Fibroblast of skin of right quadriceps (primary cell): ENCODE data around the gene ANKRD23.

ENCODE experiments used
- DNase-seq: peaks from one replicate; pipeline ENCODE4 v3.0.0-alpha.2; 2013

ANKRD23 gene

DNA sequence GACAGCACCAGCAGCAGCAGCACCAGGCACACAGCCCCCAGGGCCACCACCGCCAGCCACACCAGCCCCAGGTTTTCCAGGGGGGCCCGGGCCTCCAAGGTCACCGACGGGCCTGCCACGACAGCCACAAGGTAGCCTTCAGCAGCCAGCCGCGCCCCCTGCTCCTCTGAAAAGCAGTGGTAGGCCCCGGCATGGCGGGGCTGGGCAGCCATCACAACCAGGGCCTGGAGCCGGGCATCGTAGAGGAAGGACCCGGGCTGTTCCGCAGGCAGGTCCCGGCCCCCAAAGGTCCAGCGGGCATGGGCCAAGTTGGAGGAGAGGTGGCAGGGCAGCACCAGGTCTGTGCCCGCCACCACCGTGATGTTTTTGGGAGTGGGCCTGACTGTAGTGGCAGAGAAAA, 17.3 kb upstream of the ANKRD23 start:
- DNase-seq: no peak

DNA sequence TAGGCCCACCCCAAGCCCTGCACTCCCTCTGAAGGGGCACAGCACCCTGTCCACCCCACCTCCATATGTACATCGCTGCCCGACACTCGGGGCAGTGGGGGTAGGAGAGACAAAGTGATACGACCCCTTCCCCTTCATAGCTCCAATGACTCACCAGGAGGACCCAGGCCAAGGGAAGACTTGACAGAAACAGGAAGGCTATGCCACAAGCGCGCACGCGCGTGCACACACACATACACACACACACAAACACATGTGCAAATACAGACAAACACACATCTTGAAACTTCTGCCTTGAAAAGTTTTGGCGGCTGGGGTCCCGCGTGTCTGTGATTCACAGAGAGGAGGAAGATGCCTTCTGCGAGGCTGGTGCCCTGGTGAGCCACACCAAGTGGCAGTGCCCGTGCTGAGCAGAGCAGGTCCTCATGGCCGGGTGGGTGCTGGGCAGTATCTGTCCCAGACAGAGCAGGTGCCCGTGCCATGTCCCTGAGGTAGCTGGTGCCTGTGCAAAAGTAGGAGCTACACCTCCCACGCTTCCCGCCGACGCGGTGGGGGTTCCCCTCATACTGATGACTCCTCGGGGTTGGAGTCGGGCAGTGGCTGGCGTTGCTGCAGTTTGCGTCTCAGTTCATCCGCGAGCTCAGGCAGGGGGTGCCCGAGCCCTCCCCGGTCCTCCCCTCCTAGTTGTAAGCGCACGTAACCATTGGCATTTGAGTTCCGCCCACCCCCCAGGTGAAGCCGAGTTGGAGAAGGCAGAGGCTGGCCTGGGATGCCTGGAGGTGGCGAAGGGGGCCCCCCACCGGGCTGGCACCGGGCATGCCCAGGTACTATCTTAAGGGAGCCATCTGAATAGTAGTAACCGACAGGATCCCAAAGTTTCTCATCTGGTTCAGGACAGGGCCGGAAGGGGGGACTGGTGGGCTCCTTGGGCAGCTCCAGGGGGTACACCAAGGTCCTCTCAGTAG, 16.5 kb upstream of the ANKRD23 start:
- DNase-seq: no peak

DNA sequence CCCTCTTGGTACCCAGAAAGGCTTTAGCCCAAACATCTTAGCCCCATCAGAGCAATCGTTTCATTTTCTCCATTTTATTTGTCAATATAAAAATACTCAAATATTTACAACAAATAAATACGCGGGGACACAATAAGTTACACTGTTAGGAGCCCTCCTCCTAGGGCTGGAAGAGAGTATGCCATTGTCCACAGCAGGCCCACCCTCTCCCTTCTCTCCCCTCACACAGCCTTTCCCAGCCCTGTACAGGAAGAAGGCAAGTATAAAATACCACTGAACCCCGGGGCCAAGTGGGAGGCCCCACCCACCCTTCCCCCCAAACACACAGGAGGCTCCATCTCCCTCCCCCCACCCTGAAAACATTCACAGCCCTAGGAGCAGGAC, 15.9 kb upstream of the ANKRD23 start:
- DNase-seq: no peak

DNA sequence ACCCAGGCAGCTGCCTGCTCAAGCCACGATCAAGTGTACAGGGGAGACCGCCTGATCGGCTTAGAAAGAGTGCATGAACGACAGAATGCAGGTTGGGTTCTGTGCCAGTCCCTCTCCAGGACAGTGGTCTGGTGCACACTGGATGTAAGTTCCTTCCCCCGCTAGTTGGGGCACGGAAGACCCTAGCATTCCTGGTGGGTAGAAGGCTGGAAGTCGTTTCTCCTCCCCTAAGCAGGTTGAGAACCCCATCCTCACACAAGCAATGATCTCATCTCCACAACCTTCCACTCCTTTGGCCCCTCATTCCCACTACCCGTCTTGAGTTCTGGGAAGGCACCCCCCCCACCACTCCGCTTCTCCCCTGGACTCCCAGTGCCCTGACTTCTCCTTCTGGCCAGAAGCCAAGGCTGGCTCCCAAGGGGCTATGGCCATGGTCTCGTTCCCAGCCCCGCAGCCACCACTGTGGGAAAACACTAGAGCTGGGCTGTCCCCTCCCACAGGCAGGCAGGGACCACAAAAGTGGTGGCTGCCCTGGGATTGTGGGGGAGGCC, 15.4 kb upstream of the ANKRD23 start:
- no peak for DNase-seq

DNA sequence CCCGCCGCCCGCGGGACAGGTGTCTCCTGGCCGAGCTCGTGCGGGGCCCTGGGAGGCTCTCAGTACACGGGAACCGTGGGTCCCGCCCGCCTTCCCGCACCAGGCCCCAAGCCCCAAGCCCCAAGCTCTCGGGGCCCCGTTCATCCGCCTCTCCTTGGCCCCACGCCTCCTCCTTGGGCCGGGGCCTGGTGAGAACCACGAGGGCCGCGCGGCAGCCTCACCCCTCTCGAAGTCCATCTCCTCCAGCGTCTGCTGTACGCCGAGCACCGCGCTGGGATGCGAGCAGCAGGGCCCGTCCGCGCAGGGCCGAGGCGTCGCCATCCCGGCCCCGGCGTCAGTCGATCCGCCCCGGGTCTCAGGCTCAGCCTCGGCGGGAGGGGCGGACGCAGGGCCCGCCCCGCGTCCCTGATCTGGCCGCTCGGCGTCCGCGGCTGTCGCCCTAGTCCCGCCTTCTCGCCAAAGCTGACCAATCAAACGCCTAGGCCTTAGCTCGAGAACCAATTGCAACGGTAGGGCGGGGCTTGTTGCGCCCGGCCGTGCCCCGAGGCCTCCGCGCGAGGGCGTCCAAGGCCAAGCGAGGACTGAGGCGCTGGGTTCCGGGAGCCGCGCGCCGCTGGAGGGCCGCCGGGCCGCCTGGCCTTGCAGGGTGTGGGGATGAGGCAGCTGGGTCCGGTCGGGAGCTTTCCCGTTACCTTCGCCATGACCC, 14.0 kb upstream of the ANKRD23 start, which contains the start of gene ANKRD39:
Gene ANKRD39 (minus strand): TSS at position 350 of the 706 bp plus-strand sequence. CDS start 29 bp downstream, at position 321.
- DNase-seq: peak; percentile 98

DNA sequence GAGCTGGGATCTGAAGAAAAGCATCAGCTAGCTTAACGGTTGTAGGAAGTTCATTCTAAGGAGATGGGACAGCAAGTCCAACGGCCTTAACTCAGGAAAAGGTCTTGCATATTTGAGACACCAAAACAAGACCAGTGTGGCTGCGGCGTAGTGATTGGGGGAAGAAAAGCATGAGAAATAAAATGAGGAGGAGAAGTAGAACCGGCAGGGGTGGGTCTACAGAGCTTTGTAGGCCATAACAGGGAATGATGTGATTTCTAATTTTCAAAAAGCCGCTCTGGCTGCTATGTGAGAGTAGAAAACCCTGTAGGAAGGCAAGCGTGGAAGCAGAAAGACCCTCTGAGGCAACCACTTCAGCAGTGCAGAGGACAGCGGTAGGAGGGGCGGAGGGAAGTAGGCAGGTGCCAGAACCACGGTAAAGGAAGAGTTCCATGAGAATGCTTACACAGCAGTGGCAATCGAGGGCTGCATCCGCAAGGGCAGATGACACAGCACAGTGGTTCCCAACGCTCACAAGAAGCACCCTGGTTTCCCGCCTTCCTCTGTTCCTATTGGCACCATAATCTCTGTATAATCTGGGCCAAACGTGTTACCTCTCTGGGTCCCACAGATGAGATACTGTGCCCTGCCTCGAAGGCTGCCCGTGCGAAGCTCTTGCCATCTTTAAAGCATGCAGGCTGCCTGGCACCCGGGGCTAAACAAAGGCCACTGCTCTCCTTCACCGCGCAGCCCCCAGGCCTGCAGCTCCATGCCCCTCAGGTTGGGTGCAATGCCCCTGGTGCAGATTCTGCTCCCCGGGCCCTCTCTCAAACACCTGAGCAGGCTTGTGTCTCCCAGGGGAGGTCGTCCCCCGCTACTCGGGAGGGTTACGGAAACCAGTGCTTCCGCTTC, 13.2 kb upstream of the ANKRD23 start:
- peak; percentile 14 for DNase-seq

DNA sequence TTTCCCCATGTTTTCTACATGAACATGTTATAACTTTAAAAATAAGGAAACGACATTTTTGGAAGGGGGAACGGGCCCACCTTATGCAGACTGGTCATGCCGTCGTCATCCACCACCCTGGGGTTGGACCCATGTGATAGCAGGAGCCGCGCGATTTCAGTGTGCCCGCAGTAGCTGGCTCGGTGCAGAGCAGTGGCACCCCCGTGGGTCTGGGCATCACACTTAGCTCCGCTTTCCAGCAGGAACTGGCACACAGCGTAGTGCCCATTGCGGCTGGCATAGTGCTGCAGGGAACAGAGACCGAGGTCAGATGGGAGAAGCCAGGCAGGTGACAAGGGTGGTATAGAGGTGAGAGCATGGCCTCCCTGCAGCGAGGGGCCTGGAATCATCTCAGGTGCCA, 9.5 kb upstream of the ANKRD23 start:
- no peak for DNase-seq

DNA sequence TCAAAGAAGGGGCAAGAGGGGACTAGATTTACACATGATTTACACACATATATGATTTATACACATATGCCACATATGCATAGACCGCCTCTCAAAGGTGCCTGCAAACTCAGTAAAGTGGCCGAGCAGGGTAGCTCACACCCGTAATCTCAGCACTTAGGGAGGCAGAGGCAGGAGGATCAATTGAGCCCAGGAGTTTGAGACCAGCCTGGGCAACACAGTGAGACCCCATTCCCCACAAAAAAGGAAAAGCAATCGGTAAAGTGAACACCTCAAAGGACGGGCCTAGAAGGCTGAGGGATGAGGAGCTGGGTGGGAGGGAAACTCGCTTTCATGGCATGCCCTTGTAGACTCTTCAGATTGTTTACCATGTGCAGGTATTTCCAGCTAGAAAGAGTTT, 8.8 kb upstream of the ANKRD23 start:
- no peak for DNase-seq

DNA sequence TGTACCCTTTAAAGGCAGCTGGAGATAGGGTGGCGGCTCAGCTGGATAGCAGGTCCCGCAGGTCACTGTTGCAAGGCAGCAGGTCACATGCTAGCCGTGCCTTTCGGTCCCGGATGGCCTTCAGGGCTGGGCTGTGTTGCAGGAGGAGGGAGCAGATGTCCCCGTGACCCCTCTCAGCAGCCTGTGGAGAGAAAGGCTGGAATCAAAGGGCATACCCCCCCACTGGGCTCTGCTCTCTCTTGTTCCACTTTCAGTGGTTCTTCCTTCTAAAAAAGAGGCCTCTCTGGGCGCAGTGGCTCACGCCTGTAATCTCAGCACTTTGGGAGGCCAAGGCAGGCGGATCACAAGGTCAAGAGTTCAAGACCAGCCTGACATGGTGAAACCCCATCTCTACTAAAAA, 4.4 kb upstream of the ANKRD23 start:
- no peak for DNase-seq

DNA sequence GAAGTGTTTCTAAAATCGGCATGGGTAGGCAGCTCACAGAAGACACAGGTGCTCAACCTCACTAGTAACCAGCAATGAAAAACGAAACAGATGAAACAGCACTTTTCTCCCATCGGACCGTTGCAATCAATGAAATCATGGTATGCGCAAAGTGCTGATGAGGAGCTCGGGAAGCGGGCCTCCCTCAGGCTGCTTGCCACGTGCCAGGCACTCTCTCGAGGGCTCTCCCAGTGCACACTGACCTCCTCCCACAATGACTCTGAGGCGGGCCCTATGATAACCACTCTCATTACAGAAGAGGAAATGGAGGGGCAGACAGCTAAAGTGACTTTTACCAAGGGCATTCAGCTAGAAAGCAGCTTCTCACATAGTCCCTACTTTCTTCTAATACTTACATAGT, 3.8 kb upstream of the ANKRD23 start:
- DNase-seq: no peak

DNA sequence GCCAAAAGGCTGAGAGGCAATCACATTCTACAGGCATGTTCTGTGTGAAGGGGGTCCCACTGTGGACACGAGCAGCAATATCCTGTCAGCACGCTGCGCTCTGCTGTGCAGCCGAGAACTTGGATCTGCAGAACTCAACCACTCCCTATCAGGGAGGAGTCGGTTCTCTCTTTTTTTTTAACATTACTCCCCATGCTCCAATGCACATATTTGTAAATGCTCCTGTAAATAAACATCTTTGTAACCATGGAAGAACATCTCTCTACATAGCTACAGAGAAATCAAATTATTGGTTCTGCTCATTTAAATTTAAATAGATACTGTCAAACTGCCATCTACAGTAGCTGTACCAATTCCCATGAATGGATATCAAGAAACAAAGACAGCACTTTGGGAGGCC, 3.0 kb upstream of the ANKRD23 start:
- no peak for DNase-seq

DNA sequence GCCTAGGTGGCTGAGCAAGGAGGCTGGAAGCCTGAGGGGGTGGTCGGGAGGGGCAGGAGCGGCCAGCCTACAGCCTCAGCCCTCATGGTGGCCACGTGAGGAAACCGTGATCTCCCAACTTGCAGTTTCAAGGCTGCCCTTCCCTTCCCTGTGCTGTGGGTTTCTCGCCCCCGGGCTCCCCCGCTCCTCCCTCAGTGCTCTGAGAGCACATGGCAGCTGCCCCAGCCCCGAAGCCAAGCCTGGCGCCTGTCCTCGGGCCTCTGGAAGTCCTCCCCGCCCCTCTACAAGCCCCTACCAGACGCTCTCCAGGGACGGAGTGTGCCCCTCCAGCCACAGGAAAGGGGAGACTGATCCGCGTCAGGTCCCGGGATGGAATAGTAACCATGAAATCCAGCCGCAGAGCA, 586 bp upstream of the ANKRD23 start:
- DNase-seq: no peak

DNA sequence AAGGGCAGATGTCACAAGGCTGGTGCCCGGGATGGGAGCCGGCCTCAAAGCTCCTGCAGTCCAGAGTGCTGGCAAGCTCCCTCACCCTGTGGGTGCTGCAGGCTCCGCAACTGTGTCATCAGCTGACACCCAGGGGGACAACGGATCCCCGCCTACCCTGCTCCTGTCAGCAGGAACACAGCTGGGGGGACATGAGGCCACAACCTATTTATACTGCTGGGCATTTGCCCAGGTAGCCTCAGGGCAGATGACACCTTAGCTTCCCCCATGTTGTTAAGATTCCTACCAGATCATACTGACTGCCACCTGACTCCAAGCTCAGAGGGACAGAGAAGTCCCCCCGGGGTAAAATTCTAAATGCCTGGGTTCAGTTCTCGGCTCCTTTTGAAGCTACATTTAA, 1.2 kb downstream of the ANKRD23 start:
- no peak for DNase-seq

DNA sequence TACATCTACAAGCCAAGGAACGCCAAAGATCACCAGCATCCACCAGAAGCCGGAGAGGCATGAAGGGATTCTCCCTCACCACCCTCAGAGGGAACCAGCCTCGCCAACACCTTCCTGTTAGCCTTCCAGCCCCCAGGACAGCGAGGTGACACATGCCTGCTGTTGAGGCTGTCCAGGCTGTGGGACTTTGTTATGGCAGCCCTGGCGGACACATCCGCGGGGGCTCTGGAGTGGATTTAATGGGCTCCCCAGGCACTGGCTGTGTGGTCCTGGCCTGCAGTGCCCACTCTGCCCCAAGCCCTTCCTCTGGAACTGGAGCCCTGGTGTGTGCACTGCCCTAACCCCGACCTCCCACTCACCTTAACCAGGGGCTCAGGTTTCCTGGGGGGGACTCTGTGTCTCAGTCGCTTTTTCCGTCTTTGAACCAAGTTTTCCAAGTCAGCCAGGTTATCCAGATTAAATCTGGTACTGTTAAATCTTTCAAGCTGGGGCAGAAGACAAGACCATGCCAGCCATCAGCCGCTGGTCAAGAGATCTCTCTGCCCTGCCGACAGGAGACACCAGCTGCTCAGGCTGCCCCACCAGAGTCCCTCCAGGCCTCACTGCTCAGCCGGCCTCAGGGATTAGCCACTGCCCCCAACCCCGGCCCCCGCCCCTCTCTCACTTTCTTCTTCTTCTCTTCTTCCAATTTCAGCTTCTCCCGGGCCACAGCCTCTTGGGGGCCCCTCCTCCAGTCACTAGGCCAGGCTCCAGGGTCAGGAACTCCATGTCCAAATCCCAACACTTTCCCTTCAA, 1.9 kb downstream of the ANKRD23 start:
- no peak for DNase-seq

DNA sequence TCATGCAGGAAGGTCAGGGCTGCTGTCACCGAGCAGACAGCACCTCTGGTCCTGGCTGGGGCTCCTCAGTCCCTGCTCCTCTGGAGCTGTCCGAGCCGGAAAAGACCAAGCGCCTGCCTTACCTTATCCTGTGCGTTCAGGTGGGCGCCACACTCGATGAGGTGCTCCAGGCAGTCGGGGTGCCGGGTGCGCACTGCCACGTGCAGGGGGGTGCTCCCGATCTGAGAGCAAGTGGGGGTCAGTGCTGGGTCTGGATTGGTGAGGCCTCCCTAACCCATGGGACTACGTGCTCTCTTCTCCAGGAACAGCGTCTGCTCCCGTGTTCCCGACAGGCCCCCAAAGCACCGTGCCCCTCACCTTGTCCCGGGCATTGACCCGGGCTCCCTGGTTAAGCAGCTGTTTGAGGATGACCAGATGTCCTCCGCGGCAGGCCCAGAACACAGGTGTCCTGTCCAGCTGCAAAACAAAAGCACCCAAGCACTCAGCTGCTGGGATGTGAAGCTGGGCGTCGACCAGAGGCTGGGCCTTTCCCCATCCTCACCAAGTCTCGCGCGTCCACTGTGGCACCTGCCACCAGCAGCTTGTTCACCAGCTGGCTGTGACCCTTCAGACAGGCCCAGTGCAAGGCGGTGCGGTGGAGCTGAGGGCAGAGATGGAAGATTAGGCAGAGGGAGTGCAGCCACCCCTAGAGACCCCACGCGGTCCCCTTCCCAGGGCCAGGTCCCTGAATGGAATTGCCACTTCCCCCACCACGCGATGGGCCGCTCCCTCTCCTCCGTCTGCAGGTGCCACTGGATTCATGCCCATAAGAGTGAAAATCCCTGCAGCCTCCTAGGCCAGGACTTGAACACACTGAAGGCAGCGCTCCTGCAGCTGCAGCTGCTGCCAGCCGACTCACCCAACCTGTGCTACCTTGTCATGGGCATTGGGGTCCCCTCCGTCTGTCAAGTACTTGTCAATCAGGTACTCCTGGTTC, 3.7 kb downstream of the ANKRD23 start:
- no peak for DNase-seq

DNA sequence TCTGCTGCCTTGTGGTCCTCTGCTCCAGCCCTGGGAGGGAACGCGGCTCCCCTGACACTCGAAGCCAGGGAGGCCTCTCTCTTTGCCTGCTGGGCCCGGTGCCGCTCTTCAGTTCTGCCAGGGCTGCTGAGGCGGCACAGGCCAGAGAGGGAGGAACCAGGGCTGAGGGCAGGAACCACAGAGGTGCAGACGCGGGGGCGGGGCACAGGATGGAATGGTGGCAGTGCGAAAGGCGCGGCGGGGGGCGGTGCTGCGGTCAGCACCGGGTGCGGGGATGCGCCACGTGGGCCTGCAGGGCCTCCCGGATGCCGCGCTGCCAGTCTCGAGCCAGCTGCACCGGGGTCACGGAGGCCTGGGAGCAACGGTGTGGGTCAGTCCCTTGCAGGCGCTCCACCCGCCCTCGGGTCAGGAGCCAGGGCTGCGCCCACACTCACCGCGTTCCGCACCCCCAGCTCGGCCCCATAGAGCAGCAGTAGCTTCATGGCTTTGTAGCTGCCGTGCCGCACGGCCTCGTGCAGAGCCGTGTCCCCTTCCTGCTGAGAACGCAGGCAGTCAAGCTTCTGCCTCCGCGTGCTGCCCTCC, 4.4 kb downstream of the ANKRD23 start:
- DNase-seq: peak; percentile 21

DNA sequence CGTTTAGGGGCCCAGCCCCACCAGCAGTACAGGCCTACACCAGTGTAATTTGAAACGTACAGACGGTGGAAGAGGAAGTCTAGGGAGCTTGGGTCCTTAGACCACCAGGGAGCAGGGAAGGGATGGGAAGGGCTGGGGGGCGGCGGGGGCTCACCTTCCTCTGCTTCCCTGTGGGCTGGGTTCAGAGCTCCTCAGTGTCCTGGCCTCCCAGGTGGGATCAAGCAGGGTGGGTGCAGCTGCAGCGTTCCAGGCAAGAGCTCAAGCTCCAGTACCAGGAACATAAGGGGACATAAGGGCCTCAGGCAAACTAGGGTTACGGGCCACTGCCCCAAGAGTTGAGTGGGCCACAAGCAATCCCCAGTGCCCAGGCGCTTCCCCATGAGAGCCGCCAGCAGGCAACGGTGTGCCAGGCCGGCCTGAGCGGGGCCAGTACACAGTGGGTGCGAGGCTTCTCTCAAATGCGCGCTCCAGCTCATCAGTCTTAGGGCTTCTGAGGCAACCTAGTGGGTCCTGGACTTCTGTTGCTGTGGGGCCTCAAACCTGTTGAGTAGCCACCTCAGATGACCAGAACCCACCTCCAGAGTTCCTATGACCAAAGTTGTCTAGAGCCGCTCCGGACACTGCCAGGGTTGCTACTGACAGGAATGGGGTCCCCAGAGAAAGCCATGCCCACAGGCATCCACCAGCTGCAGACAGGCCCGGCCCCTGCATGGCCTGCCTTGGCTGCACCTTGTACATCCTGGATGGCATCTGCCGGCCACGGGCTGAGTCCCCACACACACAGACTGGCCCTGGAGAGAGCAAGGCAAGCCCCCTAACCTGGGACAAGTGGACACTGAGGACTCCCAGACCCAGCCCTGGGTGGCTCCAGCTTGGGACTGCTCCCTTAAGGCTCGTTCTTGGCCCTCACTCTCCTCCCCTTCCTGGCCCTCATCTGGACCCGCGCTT, 5.2 kb downstream of the ANKRD23 start:
- no peak for DNase-seq

DNA sequence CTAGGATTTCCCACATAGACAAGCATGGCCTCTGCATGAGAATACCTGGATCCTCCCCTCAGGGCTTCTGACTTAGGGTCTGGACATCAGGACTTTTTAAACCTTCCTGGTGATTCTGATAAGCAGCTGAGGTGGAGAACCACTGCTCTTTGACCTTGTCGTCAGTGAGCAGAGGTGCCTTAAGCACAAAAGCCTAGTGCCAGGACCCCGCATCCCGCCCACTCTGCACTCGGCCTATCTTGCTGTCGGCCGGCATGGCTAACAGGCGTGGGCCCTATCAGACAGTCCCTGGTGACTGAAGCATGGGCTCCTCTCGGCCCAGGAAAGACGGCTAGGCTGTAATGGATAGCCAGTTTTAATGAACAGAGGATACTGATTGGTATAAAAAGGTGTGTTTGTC, 6.2 kb downstream of the ANKRD23 start:
- no peak for DNase-seq

DNA sequence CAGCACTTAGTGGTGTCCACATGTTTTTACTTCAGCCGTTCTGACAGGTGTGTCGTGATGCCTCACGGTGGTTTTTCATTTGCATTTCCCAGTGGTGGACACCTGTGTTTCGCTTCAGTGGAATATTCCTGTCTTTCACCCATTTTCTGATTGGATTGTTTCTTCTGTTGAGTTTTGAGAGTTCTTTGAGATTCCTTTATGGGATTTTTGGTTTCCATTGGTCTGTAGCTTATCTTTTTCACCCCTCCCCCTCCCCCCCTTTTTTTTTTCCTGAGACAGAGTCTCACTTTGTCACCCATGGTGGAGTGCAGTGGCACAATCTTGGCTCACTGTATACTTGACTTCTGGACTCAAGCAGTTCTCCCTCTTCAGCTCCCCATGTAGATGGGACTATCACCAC, 8.0 kb downstream of the ANKRD23 start:
- no peak for DNase-seq
